ENCODE results near the gene SLX9. TPM values are rescaled to one million over a fixed set of nuclear protein-coding genes. Genes with fewer than 3 reads are reported as not detected.

The SLX9 gene, protein sequence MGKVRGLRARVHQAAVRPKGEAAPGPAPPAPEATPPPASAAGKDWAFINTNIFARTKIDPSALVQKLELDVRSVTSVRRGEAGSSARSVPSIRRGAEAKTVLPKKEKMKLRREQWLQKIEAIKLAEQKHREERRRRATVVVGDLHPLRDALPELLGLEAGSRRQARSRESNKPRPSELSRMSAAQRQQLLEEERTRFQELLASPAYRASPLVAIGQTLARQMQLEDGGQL
- 10 to 100 TPM; 42.4 to 47.0 TPM for total RNA-seq

DNA sequence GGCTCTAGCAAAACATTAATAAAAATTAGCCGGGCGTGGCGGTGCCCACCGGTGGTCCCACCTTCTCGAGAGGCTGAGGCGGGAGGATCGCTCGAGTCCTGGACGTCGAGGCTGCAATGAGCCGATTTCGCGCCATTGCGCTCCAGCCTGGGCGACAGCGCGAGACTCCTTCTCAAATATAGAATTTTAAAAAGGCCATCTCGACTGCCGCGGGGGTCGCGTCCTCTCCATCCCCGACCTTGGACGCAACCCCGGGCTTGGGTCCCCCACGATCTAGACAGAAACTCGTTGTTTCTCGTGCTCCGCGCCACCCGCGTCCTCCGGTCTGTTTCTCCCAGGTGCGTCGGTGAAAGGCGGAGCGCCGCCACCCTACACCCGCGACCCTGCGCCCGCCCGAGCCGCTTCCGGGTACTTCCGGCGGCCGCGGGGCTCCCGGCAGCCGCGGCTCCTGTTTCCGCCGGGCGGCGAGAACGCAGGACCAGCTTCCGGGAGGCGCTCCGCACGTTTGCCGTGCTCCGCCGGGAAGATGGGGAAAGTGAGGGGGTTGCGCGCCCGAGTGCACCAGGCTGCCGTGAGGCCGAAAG is at the start of gene SLX9:
SLX9 (plus strand) TSS at position 498 of the 584 bp plus-strand sequence; CDS start at position 527, 29 bp downstream.
- ChIA-PET CTCF (interaction anchor here (1.1 to 11.8 kb wide), 5 partner anchors 8 to 200 kb away, joined by 3 to 178 read pairs (median 5); no protein-coding TSS in a partner anchor), POLR2A (interaction anchor here (0.7 to 1.7 kb wide), 15 partner anchors 8 to 146 kb away, joined by 3 to 11 read pairs (median 4); partner anchors contain the start of genes ITGB2, PTTG1IP and UBE2G2)
- no peaks in the 10 kb centered on the region for H3K9me3 Mint-ChIP-seq
- DNase-seq, result peak; percentile 81
- H3K27me3 Mint-ChIP-seq, result no peaks in the 10 kb centered on the region
- H3K27ac Mint-ChIP-seq, result peak within 1 kb of the TSS; percentile 73
- H3K36me3 Mint-ChIP-seq (ENCODE audit: low read depth), result peaks cover 15% of the 10 kb centered on the region
- peak within 1 kb of the TSS; percentile 86 for H3K4me3 Mint-ChIP-seq
- peaks cover 53% of the 10 kb centered on the region for H3K4me1 Mint-ChIP-seq

DNA sequence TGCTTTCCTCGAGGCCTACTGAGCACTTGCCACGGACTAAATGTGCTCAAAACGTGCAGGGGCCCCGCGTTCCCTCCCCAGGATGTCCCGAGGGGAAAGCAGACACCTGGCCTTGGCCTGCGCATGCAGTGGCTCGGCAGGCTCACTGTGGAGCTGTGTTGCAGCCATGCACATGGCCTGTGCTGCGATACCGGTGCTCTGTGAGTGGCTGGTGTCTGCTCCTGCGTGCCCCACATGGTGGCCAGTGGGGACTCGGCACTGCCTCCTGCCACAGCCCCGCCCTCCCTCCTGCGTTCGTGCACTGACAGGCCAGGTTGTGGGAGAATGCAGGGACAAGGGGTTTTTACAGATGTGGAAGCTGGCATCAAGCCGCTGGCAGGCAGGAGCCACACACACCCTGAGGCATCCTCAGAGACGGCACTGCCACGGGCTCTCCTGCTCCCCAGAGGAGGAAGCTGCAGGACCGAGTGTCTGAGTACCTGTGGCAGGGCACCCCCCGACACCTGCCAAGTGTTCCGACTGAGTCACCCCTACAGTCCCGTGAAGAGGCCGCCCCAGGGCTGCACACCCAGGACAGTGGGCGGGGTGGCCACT is 49.4 kb upstream of the SLX9 start:
- CTCF ChIA-PET, result no interaction called here
- DNase-seq, result no peak
- Mint-ChIP-seq H3K4me3 (no peak overlapping the region), H3K9me3 (no peaks in the 10 kb centered on the region), H3K36me3 (ENCODE audit: low read depth) (peaks cover 64% of the 10 kb centered on the region), H3K4me1 (peaks cover 13% of the 10 kb centered on the region), H3K27me3 (no peaks in the 10 kb centered on the region), H3K27ac (no peak overlapping the region)
- POLR2A ChIA-PET, result interaction anchor here (1.2 to 1.7 kb wide), 2 partner anchors 15 to 42 kb away, joined by 3 to 6 read pairs; no protein-coding TSS in a partner anchor

DNA sequence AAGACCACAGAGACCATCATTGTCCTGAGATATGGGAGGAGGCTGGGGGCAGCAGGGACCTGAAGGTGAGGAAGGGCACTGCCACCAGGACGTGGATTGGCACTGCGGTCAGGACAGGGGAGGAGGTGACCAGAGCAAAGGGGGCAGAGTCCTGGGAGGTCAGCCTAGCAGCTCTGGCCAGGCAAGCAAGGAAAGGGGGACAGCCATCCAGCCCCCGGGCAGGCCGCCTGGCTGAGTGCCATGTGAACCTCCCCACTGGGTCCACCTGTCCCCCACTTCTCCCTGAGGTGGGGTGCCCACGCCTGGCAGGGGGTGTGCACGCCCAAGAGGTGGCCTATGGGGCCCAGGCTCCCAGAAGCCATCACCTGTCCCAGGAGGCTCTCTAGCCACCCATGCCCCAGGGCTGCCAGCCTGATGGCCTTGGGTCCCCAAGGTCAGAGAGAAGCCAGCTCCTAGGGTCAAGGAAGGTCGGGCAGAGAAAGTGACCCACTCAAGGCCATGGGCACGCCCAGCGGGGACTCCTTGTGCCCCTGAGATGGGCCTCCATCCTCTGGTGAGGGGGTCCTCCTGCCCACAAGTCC is 48.8 kb upstream of the SLX9 start:
- Mint-ChIP-seq H3K4me1 (peaks cover 13% of the 10 kb centered on the region), H3K9me3 (no peaks in the 10 kb centered on the region), H3K27me3 (no peaks in the 10 kb centered on the region), H3K4me3 (no peak overlapping the region), H3K27ac (no peak overlapping the region), H3K36me3 (ENCODE audit: low read depth) (peaks cover 60% of the 10 kb centered on the region)
- ChIA-PET POLR2A (interaction anchor here (1.2 to 1.7 kb wide), 2 partner anchors 16 to 41 kb away, joined by 3 to 6 read pairs; no protein-coding TSS in a partner anchor), CTCF (no interaction called here)
- no peak for DNase-seq

DNA sequence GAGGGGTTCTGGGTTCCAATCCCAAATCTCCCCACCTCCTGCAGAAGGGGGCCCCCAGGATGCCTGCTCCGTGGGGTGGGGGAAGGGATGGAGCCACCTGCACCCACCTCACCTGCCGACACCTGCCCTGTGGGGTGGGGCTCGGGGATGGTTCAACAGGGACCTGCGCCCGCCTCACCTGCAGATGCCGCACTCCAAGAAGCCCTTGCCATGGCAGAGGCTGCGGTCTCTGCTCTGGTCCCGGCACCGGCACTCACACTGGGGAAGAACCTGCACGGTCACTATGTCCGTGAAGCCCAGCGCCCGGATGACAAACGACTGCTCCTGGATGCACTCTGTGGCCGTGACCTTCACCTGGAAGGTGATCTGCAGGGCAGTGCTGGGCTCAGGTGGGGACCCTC is 48.2 kb upstream of the SLX9 start:
- DNase-seq, result no peak
- H3K9me3 Mint-ChIP-seq, result no peaks in the 10 kb centered on the region
- POLR2A ChIA-PET, result interaction anchor here (1.7 to 2.5 kb wide), 3 partner anchors 16 to 48 kb away, joined by 6 to 8 read pairs (median 6); partner anchors contain the start of gene SLX9
- CTCF ChIA-PET, result interaction anchor here (0.7 to 3.4 kb wide), 7 partner anchors 9 to 90 kb away, joined by 3 to 30 read pairs (median 7); partner anchors contain the start of genes SUMO3 and UBE2G2
- H3K27ac Mint-ChIP-seq, result no peak overlapping the region
- no peak overlapping the region for H3K4me3 Mint-ChIP-seq
- peaks cover 60% of the 10 kb centered on the region for H3K36me3 Mint-ChIP-seq (ENCODE audit: low read depth)
- no peaks in the 10 kb centered on the region for H3K27me3 Mint-ChIP-seq
- H3K4me1 Mint-ChIP-seq, result peaks cover 12% of the 10 kb centered on the region

DNA sequence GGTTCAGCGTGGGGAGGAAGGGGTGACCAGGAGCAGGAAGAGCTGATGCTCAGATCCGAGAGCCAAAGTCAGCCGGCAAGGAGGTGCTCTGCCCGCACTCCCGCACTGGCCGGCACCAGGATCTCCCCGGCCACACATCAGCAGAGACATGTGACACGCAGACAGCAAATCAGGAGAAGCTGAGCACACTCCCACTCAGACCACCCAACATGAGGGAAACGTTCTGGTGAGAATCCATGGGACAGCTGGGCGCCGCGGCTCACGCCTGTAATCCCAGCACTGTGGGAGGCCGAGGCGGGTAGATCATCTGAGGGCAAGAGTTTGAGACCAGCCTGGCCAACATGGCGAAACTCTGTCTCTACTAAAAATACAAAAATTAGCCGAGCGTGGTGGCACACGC is 47.7 kb upstream of the SLX9 start:
- H3K9me3 Mint-ChIP-seq, result no peaks in the 10 kb centered on the region
- CTCF ChIA-PET, result interaction anchor here (0.6 to 3.4 kb wide), 19 partner anchors 8 to 1218 kb away, joined by 3 to 30 read pairs (median 5); partner anchors contain the start of genes PTTG1IP, SUMO3 and UBE2G2

DNA sequence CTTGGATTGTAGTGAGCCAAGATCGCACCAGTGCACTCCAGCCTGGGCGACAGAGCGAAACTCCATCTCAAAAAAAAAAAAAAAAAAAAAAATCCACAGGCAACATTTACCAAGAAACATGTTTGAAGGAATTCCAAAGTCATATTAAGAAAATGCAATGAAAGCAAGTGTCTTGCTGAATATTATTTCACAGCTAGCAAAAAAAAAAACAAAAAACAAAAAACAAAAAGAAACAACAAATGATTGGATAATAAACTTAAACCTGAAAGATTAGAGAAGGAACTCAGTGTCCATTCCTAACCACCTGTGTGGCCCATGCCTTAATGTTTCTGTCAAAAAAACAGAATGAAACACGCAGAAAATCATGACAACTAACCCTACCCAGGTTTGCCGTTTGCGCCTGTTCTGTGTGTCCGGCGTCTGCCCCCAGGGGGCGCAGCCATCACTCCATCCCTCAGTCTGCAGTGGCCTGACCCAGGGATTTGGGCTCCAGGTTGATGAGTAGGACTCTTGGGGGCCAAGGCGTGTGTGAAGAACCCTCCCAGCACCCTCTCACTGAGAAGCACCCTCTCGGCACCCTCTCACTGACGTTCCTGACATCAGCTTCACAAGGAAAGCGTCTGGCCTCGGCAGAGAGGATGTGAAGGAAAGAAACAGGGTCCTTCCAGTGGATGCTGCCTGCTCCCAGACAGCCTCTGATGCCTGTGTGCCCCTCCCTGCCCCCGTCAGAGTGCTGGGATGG is 47.1 kb upstream of the SLX9 start:
- Mint-ChIP-seq H3K27ac (peak overlapping the region; percentile 44), H3K4me3 (no peak overlapping the region), H3K9me3 (no peaks in the 10 kb centered on the region), H3K36me3 (ENCODE audit: low read depth) (peaks cover 55% of the 10 kb centered on the region), H3K4me1 (peaks cover 12% of the 10 kb centered on the region), H3K27me3 (no peaks in the 10 kb centered on the region)
- DNase-seq, result peak; percentile 81
- CTCF ChIA-PET, result interaction anchor here (0.6 to 3.4 kb wide), 19 partner anchors 9 to 1219 kb away, joined by 3 to 30 read pairs (median 5); partner anchors contain the start of genes PTTG1IP, SUMO3 and UBE2G2
- POLR2A ChIA-PET, result interaction anchor here (1.0 to 3.2 kb wide), 5 partner anchors 20 to 47 kb away, joined by 4 to 18 read pairs (median 8); partner anchors contain the start of genes PTTG1IP and SLX9

More for the DNA sequence above, 47.7 kb upstream of the SLX9 start:
- Mint-ChIP-seq H3K4me3 (no peak overlapping the region), H3K4me1 (peaks cover 12% of the 10 kb centered on the region), H3K27ac (no peak overlapping the region), H3K36me3 (ENCODE audit: low read depth) (peaks cover 56% of the 10 kb centered on the region), H3K27me3 (no peaks in the 10 kb centered on the region)
- DNase-seq, result no peak
- POLR2A ChIA-PET, result interaction anchor here (1.0 to 3.2 kb wide), 6 partner anchors 17 to 48 kb away, joined by 4 to 18 read pairs (median 7); partner anchors contain the start of genes PTTG1IP and SLX9

DNA sequence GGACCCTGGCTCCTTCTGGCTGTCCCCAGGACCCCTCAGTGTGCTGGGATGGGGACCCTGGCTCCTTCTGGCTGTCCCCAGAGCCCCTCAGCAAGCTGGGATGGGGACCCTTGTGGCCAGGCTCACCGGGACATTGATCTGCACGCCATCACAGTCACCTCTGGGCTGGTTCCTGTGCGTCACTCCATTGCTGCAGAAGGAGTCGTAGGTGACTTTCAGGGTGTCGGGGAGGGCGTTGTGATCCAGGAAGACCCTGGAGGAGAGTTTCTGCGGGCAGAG is 46.6 kb upstream of the SLX9 start:
- ChIA-PET POLR2A (interaction anchor here (1.0 to 3.2 kb wide), 7 partner anchors 19 to 50 kb away, joined by 3 to 18 read pairs (median 8); partner anchors contain the start of genes PTTG1IP and SLX9), CTCF (interaction anchor here (1.3 to 3.4 kb wide), 8 partner anchors 17 to 92 kb away, joined by 4 to 30 read pairs (median 6); partner anchors contain the start of genes PTTG1IP and UBE2G2)
- peak overlapping the region; percentile 36 for H3K27ac Mint-ChIP-seq
- H3K4me1 Mint-ChIP-seq, result peaks cover 15% of the 10 kb centered on the region
- peaks cover 56% of the 10 kb centered on the region for H3K36me3 Mint-ChIP-seq (ENCODE audit: low read depth)
- H3K27me3 Mint-ChIP-seq, result no peaks in the 10 kb centered on the region
- no peak overlapping the region for H3K4me3 Mint-ChIP-seq
- no peaks in the 10 kb centered on the region for H3K9me3 Mint-ChIP-seq
- DNase-seq, result no peak

DNA sequence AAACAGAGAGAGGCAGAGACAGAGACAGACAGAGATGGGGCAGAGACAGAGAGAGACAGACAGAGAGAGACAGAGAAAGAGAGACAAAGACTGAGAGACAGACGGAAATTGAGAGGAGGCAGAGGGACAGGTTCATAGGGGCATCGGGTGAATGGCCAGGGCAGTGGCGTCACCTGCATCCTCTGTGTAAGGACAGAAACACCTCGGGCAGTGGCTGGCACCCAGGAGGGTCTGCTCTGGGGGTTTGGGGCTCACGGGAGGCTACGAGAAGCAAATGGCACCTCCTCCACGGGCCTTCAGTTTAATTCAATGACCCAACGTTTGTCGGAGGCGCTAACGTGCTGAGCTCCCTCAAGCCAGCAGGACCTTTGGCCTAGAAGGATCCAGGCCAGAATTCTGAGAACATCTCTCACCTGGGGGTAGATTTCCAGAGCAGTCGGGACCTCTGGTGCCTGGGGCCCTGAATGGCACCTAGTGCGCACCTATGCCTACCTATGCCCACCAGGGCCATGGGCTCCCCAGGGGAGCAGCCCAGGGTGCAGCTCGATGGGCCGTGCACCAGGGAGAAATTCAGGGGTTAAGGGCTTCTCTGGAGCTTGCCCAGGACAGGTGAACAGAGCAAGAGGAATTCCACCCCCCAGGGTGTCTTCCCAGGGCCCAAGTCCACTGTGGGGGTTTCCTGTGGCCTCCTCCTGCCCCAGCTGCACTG is 45.7 kb upstream of the SLX9 start:
- Mint-ChIP-seq H3K9me3 (no peaks in the 10 kb centered on the region), H3K27me3 (no peaks in the 10 kb centered on the region), H3K4me1 (peaks cover 20% of the 10 kb centered on the region), H3K27ac (peak overlapping the region; percentile 36), H3K4me3 (no peak overlapping the region), H3K36me3 (ENCODE audit: low read depth) (peaks cover 63% of the 10 kb centered on the region)
- ChIA-PET POLR2A (interaction anchor here (1.0 to 5.3 kb wide), 9 partner anchors 10 to 50 kb away, joined by 3 to 38 read pairs (median 8); partner anchors contain the start of gene PTTG1IP), CTCF (interaction anchor here (1.0 to 3.4 kb wide), 7 partner anchors 8 to 37 kb away, joined by 3 to 30 read pairs (median 4); partner anchors contain the start of gene PTTG1IP)
- DNase-seq, result no peak

DNA sequence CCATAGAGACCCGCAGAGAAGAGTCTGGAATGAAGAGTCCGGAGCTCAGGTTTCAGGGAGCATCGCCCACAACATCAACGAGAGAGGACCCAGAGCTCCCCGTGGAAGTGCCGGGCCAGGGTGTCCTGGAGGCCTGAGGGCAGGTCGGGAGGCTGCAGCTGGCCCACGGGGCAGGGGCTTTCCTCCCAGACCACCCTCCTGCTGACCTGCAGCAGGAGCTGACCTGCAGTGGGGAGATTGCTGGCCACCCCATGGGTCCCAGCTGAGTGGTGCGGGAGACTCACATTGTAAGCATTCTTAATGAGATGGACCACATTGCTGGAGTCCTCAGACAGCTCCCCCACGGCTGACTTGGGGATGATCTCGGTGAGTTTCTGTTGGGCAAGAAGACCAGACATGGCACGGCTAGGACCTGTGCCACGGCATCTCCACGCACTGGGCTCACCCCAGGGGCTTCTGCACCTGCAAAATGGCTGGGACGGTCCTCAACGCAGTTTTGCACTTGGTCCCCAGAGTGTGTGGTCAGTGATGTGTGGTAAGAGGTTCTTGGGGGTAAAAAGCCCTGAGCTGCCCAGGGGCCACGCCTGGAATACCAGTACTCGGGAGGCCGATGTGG is 45.0 kb upstream of the SLX9 start:
- no peak for DNase-seq
- ChIA-PET CTCF (interaction anchor here (1.0 to 3.4 kb wide), 5 partner anchors 8 to 36 kb away, joined by 3 to 30 read pairs (median 4); partner anchors contain the start of gene PTTG1IP), POLR2A (interaction anchor here (1.4 to 5.3 kb wide), 6 partner anchors 10 to 37 kb away, joined by 5 to 38 read pairs (median 8); partner anchors contain the start of gene PTTG1IP)
- Mint-ChIP-seq H3K4me1 (peaks cover 20% of the 10 kb centered on the region), H3K36me3 (ENCODE audit: low read depth) (peaks cover 66% of the 10 kb centered on the region), H3K27ac (peak overlapping the region; percentile 14), H3K27me3 (no peaks in the 10 kb centered on the region), H3K9me3 (no peaks in the 10 kb centered on the region), H3K4me3 (no peak overlapping the region)

DNA sequence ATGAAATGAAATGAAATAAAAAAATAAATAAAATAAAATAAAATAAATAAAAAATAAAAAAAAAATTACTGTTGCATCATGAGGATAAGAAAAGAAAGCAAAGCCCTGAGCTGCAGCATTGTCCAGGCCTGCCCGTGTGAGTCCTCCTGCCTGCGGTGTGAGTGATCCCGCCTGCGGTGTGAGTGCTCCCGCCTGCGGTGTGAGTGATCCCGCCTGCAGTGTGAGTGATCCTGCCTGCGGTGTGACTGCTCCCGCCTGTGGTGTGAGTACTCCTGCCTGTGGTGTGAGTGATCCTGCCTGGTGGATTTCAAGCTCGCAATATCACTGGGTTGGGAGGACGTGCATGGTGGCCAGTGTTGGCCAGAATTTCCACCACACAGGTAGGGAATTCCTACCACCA is 44.0 kb upstream of the SLX9 start:
- CTCF ChIA-PET, result interaction anchor here (0.9 to 1.4 kb wide), 2 partner anchors 31 to 36 kb away, joined by 3 read pairs; no protein-coding TSS in a partner anchor
- no peak overlapping the region for H3K27ac Mint-ChIP-seq

More for the DNA sequence above, 44.0 kb upstream of the SLX9 start:
- H3K9me3 Mint-ChIP-seq, result no peaks in the 10 kb centered on the region
- DNase-seq, result no peak
- H3K4me1 Mint-ChIP-seq, result peaks cover 20% of the 10 kb centered on the region
- H3K27me3 Mint-ChIP-seq, result no peaks in the 10 kb centered on the region
- POLR2A ChIA-PET, result interaction anchor here (1.0 to 5.3 kb wide), 5 partner anchors 10 to 24 kb away, joined by 4 to 38 read pairs (median 10); no protein-coding TSS in a partner anchor
- peaks cover 63% of the 10 kb centered on the region for H3K36me3 Mint-ChIP-seq (ENCODE audit: low read depth)
- H3K4me3 Mint-ChIP-seq, result no peak overlapping the region

Measured in activated CD4-positive, alpha-beta memory T cell treated with anti-CD3 and anti-CD28 coated beads, Interleukin-2, amount 10 ng/mL, durations not matched to agents 7 days and 5 days (primary cell).